Activated naive CD4-positive, alpha-beta T cell treated with Interleukin-2 at 50 U/mL for 16 hours (primary cell): ENCODE measurements around the gene SUGCT.

ENCODE experiments used
- DNase-seq: peaks from one replicate; pipeline ENCODE4 v3.0.0-alpha.2; 2020

The SUGCT gene

DNA sequence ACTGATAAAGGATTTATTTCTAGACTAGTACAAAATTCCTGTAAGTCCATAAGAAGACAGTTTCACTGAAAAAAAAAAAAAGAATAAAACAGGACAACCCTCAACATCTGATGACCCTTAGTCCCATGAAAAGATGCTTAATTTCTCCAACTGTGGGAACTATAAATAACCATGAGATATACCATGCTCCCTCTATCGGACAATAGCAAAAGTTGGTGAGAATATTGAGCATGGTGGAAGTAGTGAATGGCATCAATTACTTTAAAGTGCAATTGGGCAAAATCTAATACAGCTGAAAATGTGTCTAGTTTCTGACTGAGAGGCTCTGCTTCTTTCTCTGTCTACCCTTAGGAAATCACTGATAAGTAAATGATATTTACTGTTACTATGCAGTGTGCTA lies 348.8 kb downstream of the SUGCT start:
- DNase-seq, result no peak

DNA sequence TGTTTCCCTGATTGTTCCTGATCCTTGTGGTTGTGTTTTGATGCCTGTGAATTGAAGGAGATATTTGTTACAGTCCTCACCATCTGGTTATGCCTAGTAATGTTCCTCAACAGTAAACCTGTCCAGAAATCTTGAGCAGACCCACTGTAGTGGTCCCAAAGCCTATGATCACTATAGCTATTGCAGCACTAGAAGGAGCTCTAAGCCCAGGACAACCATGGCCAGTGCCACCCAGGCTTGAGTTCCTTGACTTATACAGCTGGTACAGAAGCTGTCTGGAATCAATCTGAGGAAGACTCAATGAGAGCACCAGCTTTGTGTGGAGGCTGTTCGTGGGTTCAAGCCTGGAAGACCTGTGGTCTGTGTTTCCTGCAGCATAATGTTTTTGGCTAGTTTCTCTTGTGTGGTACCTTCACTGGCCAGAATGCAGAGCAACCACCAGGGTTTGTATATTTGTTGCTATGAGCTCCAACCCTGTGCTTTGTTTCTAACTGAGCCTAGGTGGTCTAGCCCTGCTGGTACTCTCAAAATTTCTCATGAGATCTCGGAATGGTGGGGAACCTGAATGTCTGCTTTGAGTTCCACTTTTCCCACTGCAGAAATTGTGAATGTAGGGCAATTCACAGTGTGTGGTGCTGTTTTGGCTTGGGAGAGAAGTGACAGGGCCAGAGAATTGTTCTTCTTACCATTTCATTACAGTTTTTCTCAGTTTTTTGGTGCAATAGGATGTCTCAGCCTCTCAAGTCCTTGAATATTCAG lies 355.2 kb downstream of the SUGCT start:
- DNase-seq, result no peak

DNA sequence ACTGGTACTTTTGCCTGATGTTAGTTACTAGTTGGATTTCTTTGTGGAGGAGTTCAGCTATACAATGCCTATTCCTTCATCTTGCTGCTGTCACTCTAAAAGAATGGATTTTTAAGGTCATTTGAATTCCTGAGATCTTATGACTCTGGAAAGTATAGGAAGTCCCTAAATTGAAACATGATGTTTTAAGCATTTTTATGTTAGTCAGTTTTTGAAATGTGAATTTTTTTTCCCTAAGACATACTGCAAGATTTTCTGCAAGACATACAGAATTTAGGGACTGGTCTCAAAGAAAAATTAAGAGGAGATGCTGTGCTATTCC lies 355.8 kb downstream of the SUGCT start:
- DNase-seq, result no peak

DNA sequence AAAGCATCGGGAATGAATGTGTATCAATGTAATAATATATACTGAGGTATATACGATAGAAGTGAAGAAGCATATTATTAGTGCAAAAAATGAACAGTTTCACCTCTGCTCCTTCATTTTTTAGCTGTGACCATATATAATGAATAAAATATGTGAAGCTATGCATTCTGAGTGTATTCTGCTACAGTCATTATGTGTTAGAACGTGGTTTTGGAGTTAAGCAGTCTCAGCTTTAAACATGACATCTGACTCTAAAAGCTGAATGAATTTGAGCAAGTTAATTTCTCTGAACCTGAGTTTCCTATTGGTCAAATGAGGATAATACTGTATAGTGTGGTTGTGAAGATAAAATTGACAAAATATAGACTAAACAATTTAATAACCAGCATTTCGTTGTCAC lies 358.1 kb downstream of the SUGCT start:
- DNase-seq, result no peak

DNA sequence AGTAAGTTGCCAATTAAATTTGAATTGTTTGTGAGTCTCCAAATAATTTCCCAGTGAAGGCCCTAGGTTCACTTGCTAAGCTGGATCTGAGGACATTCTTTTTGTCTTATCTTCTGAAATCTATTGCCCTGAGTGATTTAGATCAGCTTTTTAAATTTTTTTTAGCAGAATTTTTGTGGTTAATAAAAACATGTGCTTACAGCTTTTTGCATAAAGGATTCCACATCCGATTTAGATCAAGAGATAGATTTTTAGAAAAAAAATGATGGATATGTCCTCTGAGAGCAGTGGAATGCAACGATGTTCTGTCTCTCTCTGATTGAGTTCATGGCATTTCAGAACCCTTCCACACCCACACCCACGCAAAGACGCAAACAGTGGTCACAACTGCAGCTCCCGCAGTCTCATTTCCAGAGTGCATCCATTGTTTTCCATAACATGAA lies 358.8 kb downstream of the SUGCT start:
- no peak for DNase-seq

DNA sequence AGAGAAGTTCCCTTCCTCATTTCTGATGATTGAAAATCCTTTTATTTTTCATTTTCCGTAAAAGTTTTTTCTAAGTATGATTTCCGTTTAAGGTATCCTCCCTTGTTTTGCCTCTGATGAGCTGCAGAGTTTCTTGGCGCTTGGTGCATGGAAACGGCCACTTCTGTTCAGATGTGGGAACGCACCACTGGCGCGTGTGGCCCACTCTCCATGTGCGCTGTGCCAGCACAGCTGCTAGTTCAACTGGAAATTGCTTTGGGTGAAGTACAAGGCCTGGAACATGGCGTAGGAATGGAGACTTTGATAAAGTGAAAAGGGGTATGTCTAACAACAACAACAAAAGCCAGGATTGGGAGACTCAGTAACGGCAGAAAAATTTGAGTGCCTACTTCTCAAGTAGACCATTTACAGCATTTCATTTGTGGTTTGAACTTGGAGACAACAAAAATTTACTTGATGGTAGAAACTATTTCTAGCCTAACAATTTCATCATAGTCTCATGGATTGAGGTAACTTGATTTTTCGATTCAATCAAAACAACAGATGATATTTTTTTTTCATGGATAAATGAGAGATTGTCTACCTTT lies 364.2 kb downstream of the SUGCT start:
- DNase-seq, result no peak

DNA sequence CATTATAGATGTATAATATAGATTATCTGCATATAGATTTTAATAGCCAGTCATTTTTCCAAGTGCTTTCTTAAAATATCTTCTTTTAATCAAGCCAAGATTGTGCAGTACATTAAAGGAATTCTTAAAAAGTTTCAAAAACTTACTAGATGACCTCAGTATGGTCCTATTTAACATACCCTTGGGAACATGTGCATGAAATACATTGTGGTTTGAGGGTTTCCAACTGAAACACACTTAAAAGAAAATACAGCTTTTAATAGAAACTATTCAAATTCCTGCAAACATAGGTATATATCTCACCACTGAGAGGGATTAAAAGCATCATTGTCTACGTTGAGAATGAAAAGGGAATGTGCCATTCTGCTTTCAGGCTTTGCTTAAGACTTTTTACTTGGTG lies 364.9 kb downstream of the SUGCT start:
- no peak for DNase-seq

DNA sequence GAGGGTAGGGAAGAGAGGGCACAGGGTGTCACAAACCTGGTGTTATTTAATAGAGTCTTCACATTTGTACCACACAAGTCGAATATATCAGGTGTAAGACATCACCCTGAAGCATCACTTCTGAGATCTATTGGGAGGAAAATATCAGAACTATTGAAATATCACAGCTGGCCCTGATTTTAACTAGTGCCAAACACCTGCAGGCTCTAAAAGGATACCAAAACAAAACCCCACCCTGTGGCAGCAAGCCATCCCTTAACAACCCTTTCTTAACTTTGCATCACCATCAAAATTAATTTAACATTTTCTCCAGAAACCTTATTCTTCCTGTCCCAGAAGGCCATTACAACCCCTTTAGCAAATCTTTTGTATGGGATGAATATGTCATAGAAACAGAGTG lies 365.4 kb downstream of the SUGCT start:
- DNase-seq, result no peak

DNA sequence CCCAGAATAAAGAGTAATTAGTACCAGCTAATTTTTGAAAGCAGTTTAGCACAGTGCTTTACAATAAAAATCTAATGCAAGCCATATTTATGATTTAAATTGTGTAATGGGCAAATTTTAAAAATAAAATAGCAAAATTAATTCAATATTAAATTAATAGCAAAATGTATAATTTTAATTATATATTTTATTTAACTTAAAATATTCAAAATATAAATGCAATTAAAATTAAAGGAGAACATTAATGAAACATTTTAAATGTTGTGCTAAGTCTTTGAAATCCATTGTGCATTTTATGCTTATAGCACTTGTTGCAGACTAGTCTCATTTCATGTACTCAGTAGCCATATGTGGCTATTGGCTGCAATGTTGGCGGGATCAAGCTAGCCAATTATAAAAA lies 367.6 kb downstream of the SUGCT start:
- no peak for DNase-seq

DNA sequence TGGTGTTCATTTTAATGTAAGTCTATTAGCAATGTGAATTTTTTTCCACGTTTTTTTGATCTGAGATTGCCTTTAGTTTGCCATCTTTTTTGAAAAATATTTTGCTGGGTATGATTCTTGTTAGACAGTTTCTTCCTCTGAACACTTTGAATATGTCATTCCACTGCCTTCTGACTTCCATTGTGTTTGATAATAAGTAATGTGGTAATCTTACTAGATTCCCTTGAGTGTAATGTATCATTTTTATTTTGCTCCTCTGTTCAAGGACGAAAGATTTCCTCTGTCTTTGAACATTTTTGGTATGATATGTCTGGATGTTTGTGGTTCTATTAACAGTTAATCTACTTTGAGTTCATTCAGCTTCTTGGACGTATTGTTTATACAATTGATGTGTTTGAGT lies 371.4 kb downstream of the SUGCT start:
- DNase-seq, result no peak

DNA sequence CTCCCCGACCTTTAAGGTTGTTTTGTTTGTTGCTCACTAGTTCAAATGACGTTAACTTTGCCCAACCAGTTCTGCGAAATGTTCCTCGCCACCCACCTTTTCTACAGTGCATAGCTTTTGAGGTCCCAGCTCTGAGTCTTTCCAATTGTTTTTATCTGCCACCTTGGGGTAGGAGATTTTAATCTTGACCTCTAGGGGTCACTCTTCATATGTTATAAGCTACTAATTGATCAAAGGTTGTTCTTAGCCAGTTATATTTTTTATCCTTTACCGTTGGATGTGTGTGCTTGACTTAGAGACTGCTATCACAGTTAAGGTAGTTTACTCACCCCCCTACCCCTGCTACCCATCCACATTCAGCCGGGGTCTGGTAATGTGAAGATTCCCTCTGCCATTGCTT lies 372.4 kb downstream of the SUGCT start:
- no peak for DNase-seq

DNA sequence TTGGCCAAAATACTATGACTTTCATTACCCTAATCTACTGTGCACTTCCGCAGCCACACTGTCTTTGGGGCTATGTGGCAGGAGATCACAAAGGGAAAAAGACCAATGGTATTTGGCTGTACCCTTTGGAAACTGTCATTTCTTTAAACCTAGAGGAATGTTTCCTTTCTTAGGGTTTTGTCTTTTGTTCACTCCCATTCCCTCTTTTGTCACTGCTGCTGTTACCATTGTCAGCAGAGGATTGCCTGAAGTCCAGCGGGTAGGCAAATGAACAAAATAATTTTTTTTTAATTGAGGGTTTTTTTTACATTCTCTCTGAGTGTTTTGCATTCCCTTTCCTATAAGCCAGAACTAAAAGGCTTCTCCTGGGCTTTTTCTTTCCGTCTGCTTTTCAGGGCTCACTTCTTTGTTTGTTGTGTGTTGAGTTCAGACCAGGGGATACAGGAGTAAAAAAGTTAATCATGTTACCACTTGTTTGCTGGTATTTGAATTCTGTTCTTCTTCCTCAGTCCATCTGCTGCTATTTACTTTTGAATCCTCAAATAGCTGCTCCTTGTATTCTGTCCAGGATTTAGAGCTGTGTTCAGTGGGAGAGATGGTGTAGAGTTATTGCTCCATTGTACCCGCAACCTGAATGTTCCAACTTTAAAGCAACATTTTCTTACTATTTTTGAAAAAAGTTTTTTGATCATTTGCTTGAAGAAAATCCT lies 374.6 kb downstream of the SUGCT start:
- no peak for DNase-seq

DNA sequence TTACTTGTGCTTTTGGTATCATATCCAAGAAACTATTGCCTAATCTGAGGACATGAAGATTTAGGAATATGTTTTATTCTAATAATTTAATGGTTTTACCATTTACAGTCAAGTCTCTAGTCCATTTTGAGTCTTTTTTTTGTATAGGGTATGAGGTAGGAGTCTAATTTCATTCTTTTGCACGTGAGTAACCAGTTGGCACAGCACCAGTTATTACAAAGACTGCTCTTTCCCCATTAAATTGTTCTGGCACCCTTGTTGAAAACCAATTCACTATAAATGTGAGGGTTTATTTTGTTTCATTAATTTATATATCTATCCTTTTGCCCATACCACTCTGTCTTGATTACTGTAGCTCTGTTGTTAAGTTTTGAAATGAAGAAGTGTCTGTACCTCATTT lies 381.6 kb downstream of the SUGCT start:
- DNase-seq, result no peak

DNA sequence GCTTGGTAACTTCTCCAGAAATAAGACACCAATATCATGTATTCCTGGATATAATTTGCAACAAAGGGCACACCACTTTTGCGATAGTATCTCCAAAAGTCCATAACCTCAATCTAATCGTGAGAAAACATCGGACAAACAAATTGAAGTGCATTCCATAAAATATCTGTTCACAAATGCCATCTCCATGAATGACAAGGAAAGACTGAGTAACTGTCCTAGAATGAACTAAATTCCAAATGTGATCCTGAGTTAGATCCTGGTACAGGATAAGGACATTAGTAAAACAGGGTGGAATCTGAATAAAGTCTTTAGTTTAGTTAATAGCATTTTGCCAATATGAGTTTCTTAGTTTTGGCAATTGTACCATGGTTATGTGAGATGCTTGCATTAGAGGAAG lies 384.2 kb downstream of the SUGCT start:
- DNase-seq, result no peak

DNA sequence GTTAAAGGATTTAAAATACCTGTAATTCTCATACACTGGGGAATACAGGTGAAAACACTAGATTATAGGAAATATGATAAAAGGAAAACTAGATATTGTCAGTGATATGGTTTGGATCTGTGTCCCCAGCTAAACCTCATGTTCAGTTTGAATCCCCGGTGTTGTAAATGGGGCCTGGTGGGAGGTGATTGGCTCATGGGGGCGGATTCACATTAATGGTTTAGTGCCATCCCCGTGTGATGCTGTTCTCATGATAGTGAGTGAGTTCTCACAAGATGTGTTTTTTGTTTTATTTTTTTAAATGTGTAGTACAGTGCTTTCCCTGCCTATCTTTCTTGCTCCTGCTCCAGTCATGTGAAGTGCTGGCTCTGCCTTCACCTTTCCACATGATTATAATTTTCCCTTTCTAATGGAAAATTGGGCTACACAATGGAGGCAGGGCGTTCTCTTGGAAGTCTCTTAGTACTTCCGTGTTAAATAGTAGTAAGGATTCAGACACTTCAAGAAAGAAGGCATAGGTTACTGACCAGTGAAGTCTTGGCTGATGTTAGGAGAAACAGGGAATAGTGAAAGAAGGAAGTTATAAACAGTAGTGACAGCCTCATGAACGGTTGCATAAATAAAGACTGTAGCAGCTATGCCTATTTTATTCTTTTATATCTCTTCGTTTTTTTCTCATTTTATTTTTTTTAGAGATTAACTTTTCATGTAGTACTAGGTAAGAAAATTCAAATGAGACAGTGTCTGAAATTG lies 386.4 kb downstream of the SUGCT start:
- DNase-seq, result no peak

DNA sequence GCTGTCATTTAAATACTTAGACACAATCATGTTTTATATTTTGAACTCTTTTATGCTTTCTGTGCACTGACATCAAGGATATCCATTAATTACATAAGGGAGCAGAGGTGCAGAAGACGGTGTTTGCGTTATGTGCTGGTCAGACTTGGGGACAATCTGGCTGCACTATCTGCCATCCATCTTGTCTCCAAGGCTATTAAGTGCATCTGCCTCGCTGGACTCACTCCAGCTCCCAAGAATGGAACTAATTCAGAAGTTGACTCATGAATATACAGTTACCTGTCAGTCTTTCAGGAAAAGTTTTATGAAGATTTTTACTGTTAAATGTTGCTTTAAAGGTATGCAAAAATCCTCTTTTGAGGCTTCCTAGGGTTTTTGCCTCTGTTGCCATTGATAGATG lies 391.0 kb downstream of the SUGCT start:
- DNase-seq, result no peak

DNA sequence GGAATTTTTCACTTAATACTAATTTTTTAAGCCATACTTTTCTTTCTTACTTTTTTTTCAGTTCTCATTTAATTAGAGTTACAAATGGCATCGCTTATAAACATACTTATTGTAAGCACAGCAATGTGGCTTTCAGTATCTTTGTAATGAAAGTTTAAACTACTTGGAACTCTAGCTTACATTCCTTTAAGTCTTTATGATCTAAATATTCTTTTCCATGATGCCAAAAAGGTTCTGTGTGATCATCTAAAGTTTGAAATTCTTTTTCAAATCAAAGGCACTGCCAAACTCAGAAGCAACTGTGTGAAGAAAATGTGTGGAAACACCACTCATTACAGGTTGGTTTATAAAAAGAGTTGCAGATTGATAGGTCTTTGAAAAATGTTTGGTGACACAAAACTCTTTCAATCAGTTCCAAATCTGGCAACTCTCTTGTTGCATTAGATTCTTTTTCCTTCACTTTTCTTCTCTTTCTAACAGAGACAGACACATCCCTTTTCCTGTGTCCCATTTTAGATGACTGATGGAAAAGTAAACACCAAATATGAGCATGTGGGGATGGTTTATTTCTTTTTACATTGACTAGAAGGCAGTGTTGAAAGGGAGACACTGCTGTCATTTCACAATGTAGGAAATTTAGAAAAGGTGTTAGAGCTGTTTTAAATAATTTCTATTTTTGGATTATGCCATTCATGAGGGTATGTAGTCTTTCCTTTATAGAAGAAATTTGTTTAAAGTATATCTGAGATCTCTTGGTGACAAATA lies 392.3 kb downstream of the SUGCT start:
- DNase-seq, result no peak

DNA sequence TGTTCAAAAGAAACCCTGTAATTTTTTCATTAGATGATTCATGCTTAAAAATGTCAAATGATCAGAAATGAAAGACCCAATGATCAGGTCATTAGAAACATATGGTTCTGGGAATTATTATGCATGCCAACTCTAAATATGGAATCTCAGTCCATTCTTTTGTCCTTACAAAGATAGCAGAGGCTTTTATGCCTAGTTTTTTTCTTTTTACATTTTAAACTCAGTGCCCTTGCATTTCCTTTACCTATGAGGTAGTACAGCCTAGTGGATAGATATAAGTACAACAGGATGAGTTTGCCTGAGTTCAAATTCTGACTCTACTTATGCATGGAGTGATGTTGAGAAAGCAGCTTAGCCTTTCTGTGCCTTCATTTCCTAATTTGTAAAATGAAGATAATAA lies 392.9 kb downstream of the SUGCT start:
- no peak for DNase-seq

DNA sequence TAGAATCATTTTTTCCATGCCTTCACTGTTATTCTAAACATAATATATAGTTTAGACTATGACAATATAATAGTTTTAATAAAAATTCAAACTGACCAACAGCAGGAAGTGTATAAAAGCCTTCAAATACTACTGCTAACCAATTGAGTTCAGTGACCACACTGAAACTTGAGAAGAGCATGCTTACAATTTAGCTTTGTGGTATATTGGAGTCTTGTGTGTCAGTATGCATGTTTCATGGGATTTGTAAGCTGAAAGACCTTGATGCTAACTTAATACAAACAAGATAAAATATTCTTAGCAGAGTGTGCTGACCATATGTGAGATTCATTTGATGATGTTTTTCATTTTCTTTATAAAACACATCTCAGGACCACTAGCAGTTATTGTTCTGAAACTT lies 395.5 kb downstream of the SUGCT start:
- DNase-seq, result no peak

DNA sequence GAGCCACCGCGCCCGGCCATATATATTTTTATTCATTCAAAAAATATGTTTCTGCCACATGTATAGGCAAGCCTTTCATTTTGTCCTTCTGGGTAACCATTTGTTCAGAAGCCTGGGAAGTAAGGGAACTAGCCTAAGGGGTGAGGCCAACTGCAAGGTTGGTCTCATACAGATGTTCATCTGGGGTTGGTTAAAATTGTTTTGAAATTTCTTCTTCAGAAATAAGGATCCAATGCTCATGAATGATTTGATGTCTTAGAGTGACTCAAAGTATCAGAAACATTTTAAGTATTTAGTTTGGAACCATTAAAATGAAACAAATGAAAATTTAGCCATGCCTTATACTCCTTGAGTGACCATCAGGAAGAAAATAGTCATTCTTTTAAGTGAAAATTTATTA lies 397.2 kb downstream of the SUGCT start:
- DNase-seq, result no peak

DNA sequence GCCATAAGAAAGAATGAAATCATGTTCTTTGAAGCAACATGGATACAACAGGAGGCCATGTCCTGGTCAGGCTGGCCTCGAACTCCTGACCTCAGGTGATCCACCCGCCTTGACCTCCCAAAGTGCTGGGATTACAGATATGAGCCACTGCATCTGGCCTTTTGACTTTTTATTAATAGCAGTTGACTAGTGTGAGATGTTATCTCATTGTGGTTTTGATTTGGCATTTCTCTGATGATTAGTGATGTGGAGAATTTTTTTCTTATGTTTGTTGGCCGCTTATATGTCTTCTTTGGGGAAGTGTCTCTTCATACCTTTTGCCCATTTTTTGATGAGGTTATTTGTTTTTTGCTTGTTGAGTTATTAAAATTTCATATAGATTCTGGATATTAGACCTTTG lies 400.9 kb downstream of the SUGCT start:
- no peak for DNase-seq

DNA sequence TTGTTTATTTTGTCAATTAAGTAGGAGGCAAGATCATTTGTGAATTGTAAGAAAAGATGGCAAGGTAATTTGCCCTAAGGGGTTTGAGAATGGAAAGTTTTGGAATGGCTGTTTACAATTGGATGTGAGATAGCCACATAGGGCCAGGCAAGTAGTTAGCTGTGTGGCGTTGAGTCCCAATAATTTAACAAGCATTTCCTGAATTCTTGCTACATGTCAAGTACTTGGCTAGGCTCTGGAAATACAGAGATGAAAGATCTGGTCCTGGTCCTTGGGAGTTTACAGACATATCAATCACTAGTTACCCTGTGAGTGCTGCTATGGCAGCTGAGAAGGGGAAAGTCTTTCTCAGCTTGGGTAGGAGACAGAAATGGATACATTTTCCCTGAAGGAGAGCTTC lies 401.6 kb downstream of the SUGCT start:
- no peak for DNase-seq

DNA sequence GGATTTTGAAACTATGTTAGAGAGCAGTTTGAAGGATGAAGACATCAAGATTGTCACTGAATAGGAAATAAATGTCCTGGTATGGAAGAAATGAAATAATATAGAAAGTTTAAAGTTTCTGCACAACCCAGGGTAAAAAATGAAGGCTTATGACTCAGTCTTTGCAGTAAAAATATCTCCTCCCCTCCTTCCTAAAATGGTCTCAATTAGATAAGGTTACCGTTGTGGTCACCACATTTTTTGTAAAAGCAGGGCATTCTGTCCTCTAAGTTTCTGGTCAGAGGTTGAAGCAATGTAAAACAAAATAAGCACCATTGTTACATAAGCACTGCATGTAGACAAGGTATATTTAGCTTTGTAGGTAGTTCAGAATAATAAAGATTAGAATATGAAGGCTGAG lies 403.5 kb downstream of the SUGCT start:
- no peak for DNase-seq
